NK-92 (cell line): Measurements from ENCODE around the gene ASTN1.

ENCODE experiments used
- DNase-seq: peaks from one replicate; lab custom pipeline; 2025; ENCODE audit not compliant: unreplicated experiment; lab: John Stamatoyannopoulos, UW

The ASTN1 gene

GRCh38 chr1:177165069-177165439 lies 542 bp upstream of the ASTN1 start:
- no peak for DNase-seq

GRCh38 chr1:177163844-177164379 lies 600 bp downstream of the ASTN1 start:
- DNase-seq, result no peak

- DNase-seq, result no peak
These were observed 2.3 kb downstream of the ASTN1 start for GRCh38 chr1:177162243-177162642.

- no peak for DNase-seq
These were observed 18.0 kb downstream of the ASTN1 start for GRCh38 chr1:177146499-177146898.

GRCh38 chr1:177145106-177146070 lies 19.1 kb downstream of the ASTN1 start:
- DNase-seq, result no peak

GRCh38 chr1:177142791-177143271 lies 21.7 kb downstream of the ASTN1 start:
- no peak for DNase-seq

- DNase-seq, result no peak
These were observed 22.5 kb downstream of the ASTN1 start for GRCh38 chr1:177142010-177142409.

- no peak for DNase-seq
These were observed 26.2 kb downstream of the ASTN1 start for GRCh38 chr1:177138347-177138746.

GRCh38 chr1:177137814-177138213 lies 26.7 kb downstream of the ASTN1 start:
- DNase-seq, result no peak

- no peak for DNase-seq
These were observed 29.3 kb downstream of the ASTN1 start for GRCh38 chr1:177135250-177135649.

GRCh38 chr1:177133977-177134538 lies 30.5 kb downstream of the ASTN1 start:
- DNase-seq, result no peak

- no peak for DNase-seq
These were observed 32.4 kb downstream of the ASTN1 start for GRCh38 chr1:177132141-177132540.

GRCh38 chr1:177131723-177132122 lies 32.8 kb downstream of the ASTN1 start:
- no peak for DNase-seq

- DNase-seq, result no peak
These were observed 34.0 kb downstream of the ASTN1 start for GRCh38 chr1:177130451-177130945.

GRCh38 chr1:177128665-177129281 lies 35.7 kb downstream of the ASTN1 start:
- DNase-seq, result no peak

- no peak for DNase-seq
These were observed 38.2 kb downstream of the ASTN1 start for GRCh38 chr1:177126267-177126666.

GRCh38 chr1:177124577-177125278 lies 39.8 kb downstream of the ASTN1 start:
- DNase-seq, result no peak

GRCh38 chr1:177122461-177123251 lies 41.9 kb downstream of the ASTN1 start:
- no peak for DNase-seq

- no peak for DNase-seq
These were observed 45.2 kb downstream of the ASTN1 start for GRCh38 chr1:177119311-177119710.

- no peak for DNase-seq
These were observed 45.6 kb downstream of the ASTN1 start for GRCh38 chr1:177118901-177119300.
